ENCODE data around the gene TSPAN3.

TSPAN3 gene

DNA sequence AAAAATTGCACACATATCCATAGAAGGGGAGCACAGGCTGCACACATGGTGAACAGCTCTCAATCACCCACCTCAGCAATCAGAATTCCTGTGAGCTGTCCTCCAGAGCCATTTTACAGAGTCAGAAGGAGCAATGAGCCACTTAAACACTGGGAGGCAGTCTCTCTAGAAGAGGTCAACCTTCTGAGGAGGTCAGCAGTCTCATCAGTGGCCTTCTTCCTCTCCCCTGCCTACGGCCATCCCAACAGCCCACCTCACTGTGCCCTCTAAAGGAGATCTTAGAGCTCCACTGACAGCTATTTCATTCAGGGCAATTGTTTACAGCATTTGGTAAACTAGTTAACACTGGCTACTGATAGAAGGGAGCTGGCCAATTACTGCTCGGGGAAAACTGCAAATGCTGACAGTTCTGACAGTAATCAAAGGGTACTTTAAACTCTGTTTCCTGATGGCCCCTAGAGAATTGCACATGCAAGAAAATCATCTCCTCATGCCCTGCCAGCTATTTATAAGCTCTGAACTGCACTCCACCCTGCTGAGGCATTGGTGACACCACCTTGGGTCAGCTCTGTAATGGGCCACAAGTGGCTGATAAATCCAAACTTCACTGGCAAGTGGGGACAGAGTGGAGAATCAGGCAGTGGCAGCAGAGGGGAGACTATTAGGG, 42.1 kb upstream of the TSPAN3 start:
- Histone ChIP-seq H3K27ac (ENCODE audit: low read depth, low read length) (no peak overlapping the region), H4K5ac (ENCODE audit: low read length) (no peak overlapping the region), H3K27me3 (ENCODE audit: insufficient read depth, low read length, poor library complexity) (no peaks in the 10 kb centered on the region), H3K4me2 (ENCODE audit: low read length) (no peak overlapping the region), H2BK15ac (replicated peaks; ENCODE audit: low read depth) (no peak overlapping the region), H3K23ac (ENCODE audit: low read length) (no peak overlapping the region), H3K56ac (ENCODE audit: low read length) (no peak overlapping the region), H2AK5ac (ENCODE audit: low read length) (no peak overlapping the region), H4K8ac (ENCODE audit: low read depth, low read length) (no peak overlapping the region), H3K4me3 (ENCODE audit: low read length) (no peak overlapping the region), H3K36me3 (ENCODE audit: control insufficient read depth, insufficient read depth, low read length) (no peaks in the 10 kb centered on the region), H3K79me2 (ENCODE audit: control insufficient read depth, insufficient read depth, low read length) (no peaks in the 10 kb centered on the region), H3K9ac (ENCODE audit: low read length) (no peak overlapping the region), H3K4me1 (ENCODE audit: control insufficient read depth, low read depth, low read length) (no peaks in the 10 kb centered on the region), H3K18ac (ENCODE audit: low read length) (no peak overlapping the region), H3K79me1 (ENCODE audit: low read length) (no peaks in the 10 kb centered on the region), H3K4ac (ENCODE audit: low read depth, low read length) (no peak overlapping the region), H2BK120ac (ENCODE audit: low read depth, low read length) (no peak overlapping the region), H2BK5ac (ENCODE audit: low read length) (no peak overlapping the region)
- no CpG with 5 or more reads among the region's 2 CpGs for WGBS (ENCODE audit: extremely low coverage, insufficient coverage, low lambda C conversion rate)
- peak; percentile 58 for DNase-seq

DNA sequence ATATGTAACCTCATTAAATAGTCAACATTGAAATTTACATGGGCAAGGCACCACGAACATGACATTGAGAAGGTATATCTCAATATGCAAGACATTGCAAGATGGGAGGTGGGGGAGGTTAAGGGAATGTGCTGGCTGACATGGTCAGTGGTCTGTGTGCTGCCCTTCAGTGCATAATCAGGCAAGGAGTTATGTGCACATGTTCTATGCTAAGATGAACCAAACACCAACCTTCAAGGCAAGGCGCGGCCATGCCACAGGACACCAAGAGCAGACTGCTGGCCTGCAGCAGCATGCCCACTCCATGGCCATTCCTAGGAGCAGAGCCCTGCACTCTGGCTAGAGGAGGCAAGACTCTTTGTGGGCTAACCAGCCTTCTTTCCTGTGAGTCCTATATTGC, 40.9 kb upstream of the TSPAN3 start:
- Histone ChIP-seq H3K4me1 (ENCODE audit: control insufficient read depth, low read depth, low read length) (no peaks in the 10 kb centered on the region), H4K8ac (ENCODE audit: low read depth, low read length) (no peak overlapping the region), H3K23ac (ENCODE audit: low read length) (no peak overlapping the region), H3K27me3 (ENCODE audit: insufficient read depth, low read length, poor library complexity) (no peaks in the 10 kb centered on the region), H2BK15ac (replicated peaks; ENCODE audit: low read depth) (no peak overlapping the region), H2BK120ac (ENCODE audit: low read depth, low read length) (no peak overlapping the region), H3K4ac (ENCODE audit: low read depth, low read length) (no peak overlapping the region), H3K79me2 (ENCODE audit: control insufficient read depth, insufficient read depth, low read length) (no peaks in the 10 kb centered on the region), H3K4me2 (ENCODE audit: low read length) (no peak overlapping the region), H3K9ac (ENCODE audit: low read length) (no peak overlapping the region), H3K36me3 (ENCODE audit: control insufficient read depth, insufficient read depth, low read length) (no peaks in the 10 kb centered on the region), H2AK5ac (ENCODE audit: low read length) (no peak overlapping the region), H3K4me3 (ENCODE audit: low read length) (no peak overlapping the region), H4K5ac (ENCODE audit: low read length) (no peak overlapping the region), H2BK5ac (ENCODE audit: low read length) (no peak overlapping the region), H3K56ac (ENCODE audit: low read length) (no peak overlapping the region), H3K18ac (ENCODE audit: low read length) (no peak overlapping the region), H3K27ac (ENCODE audit: low read depth, low read length) (no peak overlapping the region), H3K79me1 (ENCODE audit: low read length) (no peaks in the 10 kb centered on the region)
- WGBS (ENCODE audit: extremely low coverage, insufficient coverage, low lambda C conversion rate), result no CpG with 5 or more reads among the region's 3 CpGs
- DNase-seq, result no peak

DNA sequence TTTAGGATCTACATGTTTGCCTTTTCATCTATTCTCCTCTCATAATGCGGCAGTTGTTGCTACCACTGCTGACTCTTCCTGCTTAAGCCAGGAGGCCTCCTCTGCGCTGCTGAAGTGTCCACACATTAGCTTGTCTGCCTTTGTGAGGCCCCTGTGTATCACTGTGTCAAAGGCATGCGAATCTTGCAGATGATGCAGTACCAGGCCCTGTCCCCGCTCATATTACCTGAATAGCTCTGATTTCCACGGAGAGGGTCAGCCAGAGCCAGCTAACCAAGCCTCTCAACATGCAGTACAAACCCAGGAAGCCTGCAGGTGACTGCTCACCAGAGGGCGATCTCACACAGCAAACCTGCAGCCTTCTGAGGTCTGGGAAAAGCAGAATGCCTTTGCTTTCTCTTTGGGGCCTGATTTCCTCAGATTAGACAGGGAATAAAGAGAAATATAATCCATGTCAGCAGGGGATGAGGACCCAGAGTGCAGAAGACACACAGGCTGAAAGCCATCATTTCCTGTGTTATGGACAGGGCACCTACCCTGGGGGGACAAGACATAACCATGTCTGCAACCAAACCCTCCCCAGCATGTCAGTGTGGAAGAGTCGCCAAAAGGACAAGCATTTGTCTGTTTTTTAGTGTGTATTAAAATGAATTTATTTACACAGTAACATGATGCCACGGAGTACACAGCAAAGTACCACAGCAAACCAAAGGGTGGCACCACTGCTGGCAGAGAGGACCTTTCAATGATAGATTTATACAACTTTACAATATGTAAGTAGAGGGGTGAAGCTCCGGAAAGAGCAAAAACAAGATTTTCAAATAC, 36.8 kb upstream of the TSPAN3 start:
- Histone ChIP-seq H3K4me3 (ENCODE audit: low read length) (no peak overlapping the region), H3K4me1 (ENCODE audit: control insufficient read depth, low read depth, low read length) (no peaks in the 10 kb centered on the region), H4K5ac (ENCODE audit: low read length) (no peak overlapping the region), H3K27ac (ENCODE audit: low read depth, low read length) (no peak overlapping the region), H3K9ac (ENCODE audit: low read length) (no peak overlapping the region), H3K27me3 (ENCODE audit: insufficient read depth, low read length, poor library complexity) (no peaks in the 10 kb centered on the region), H3K79me1 (ENCODE audit: low read length) (no peaks in the 10 kb centered on the region), H3K36me3 (ENCODE audit: control insufficient read depth, insufficient read depth, low read length) (no peaks in the 10 kb centered on the region), H2BK120ac (ENCODE audit: low read depth, low read length) (no peak overlapping the region), H2BK5ac (ENCODE audit: low read length) (no peak overlapping the region), H3K23ac (ENCODE audit: low read length) (no peak overlapping the region), H4K8ac (ENCODE audit: low read depth, low read length) (no peak overlapping the region), H2AK5ac (ENCODE audit: low read length) (no peak overlapping the region), H3K79me2 (ENCODE audit: control insufficient read depth, insufficient read depth, low read length) (no peaks in the 10 kb centered on the region), H2BK15ac (replicated peaks; ENCODE audit: low read depth) (no peak overlapping the region), H3K4ac (ENCODE audit: low read depth, low read length) (no peak overlapping the region), H3K56ac (ENCODE audit: low read length) (no peak overlapping the region), H3K18ac (ENCODE audit: low read length) (no peak overlapping the region), H3K4me2 (ENCODE audit: low read length) (no peak overlapping the region)
- DNase-seq, result peak; percentile 74
- no CpG with 5 or more reads among the region's 9 CpGs for WGBS (ENCODE audit: extremely low coverage, insufficient coverage, low lambda C conversion rate)

DNA sequence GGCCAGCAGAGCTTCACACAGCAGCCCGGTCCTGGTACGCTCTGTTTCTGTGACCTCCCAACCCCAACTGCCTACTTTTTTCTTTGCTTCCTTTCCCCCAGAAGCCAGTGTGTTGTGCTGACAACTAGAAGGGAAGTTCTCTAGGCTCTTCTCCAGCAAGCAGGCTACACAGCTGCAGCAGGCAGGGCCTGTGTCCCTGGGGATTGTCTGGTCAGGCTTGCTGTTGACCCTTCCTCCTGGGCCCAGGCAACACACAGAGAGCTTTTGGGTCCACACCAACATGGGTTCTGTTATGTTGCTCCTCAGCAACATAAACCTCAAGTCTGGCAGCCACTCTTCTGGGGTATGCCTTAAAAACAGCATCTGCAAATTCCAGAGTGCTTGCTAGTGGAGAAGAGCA, 36.2 kb upstream of the TSPAN3 start:
- no peak overlapping the region for H3K4ac ChIP-seq (ENCODE audit: low read depth, low read length)
- no peaks in the 10 kb centered on the region for H3K79me2 ChIP-seq (ENCODE audit: control insufficient read depth, insufficient read depth, low read length)
- H2AK5ac ChIP-seq (ENCODE audit: low read length), result no peak overlapping the region
- H3K23ac ChIP-seq (ENCODE audit: low read length), result no peak overlapping the region
- no peak overlapping the region for H2BK120ac ChIP-seq (ENCODE audit: low read depth, low read length)
- no peak overlapping the region for H3K9ac ChIP-seq (ENCODE audit: low read length)
- DNase-seq, result no peak
- WGBS (ENCODE audit: extremely low coverage, insufficient coverage, low lambda C conversion rate), result no CpG with 5 or more reads among the region's 2 CpGs
- no peak overlapping the region for H2BK5ac ChIP-seq (ENCODE audit: low read length)
- no peak overlapping the region for H3K4me2 ChIP-seq (ENCODE audit: low read length)
- H3K27ac ChIP-seq (ENCODE audit: low read depth, low read length), result no peak overlapping the region
- no peak overlapping the region for H3K4me3 ChIP-seq (ENCODE audit: low read length)
- no peaks in the 10 kb centered on the region for H3K4me1 ChIP-seq (ENCODE audit: control insufficient read depth, low read depth, low read length)
- no peaks in the 10 kb centered on the region for H3K27me3 ChIP-seq (ENCODE audit: insufficient read depth, low read length, poor library complexity)
- no peak overlapping the region for H2BK15ac ChIP-seq (replicated peaks; ENCODE audit: low read depth)
- no peak overlapping the region for H3K18ac ChIP-seq (ENCODE audit: low read length)
- no peak overlapping the region for H4K8ac ChIP-seq (ENCODE audit: low read depth, low read length)
- H3K56ac ChIP-seq (ENCODE audit: low read length), result no peak overlapping the region
- no peaks in the 10 kb centered on the region for H3K36me3 ChIP-seq (ENCODE audit: control insufficient read depth, insufficient read depth, low read length)
- H4K5ac ChIP-seq (ENCODE audit: low read length), result no peak overlapping the region
- H3K79me1 ChIP-seq (ENCODE audit: low read length), result no peaks in the 10 kb centered on the region

DNA sequence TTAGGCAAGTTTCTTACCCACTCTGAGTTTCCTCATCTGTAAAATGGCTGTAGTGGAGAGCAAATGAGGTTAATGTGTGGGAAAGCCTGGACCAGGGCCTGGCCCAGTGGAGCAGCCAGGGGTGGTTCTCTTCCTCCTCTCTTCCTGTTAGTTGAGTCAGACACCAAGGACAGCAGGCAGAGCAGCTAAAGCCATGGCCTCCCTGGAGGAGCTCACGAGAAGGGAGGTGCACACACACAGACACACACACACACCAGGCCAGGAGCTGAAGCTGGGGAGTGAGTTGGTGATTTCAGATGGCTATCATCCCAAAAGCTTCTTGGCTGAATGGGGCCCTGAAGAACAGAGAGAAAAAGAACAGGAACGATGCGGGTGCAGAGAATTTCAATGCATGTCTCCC, 33.2 kb upstream of the TSPAN3 start:
- no peaks in the 10 kb centered on the region for H3K79me2 ChIP-seq (ENCODE audit: control insufficient read depth, insufficient read depth, low read length)
- no peaks in the 10 kb centered on the region for H3K27me3 ChIP-seq (ENCODE audit: insufficient read depth, low read length, poor library complexity)
- no peak overlapping the region for H3K4me3 ChIP-seq (ENCODE audit: low read length)
- H2BK5ac ChIP-seq (ENCODE audit: low read length), result no peak overlapping the region
- H3K4me2 ChIP-seq (ENCODE audit: low read length), result no peak overlapping the region
- H3K56ac ChIP-seq (ENCODE audit: low read length), result no peak overlapping the region
- no peak overlapping the region for H2AK5ac ChIP-seq (ENCODE audit: low read length)
- no peak overlapping the region for H3K4ac ChIP-seq (ENCODE audit: low read depth, low read length)
- no peaks in the 10 kb centered on the region for H3K36me3 ChIP-seq (ENCODE audit: control insufficient read depth, insufficient read depth, low read length)
- DNase-seq, result no peak
- H3K27ac ChIP-seq (ENCODE audit: low read depth, low read length), result no peak overlapping the region
- no peaks in the 10 kb centered on the region for H3K79me1 ChIP-seq (ENCODE audit: low read length)
- no peak overlapping the region for H4K5ac ChIP-seq (ENCODE audit: low read length)
- no peak overlapping the region for H3K23ac ChIP-seq (ENCODE audit: low read length)
- no peak overlapping the region for H4K8ac ChIP-seq (ENCODE audit: low read depth, low read length)
- no peak overlapping the region for H3K18ac ChIP-seq (ENCODE audit: low read length)
- H3K9ac ChIP-seq (ENCODE audit: low read length), result no peak overlapping the region
- WGBS (ENCODE audit: extremely low coverage, insufficient coverage, low lambda C conversion rate), result no CpG with 5 or more reads among the region's 3 CpGs
- no peak overlapping the region for H2BK120ac ChIP-seq (ENCODE audit: low read depth, low read length)
- H2BK15ac ChIP-seq (replicated peaks; ENCODE audit: low read depth), result no peak overlapping the region
- no peaks in the 10 kb centered on the region for H3K4me1 ChIP-seq (ENCODE audit: control insufficient read depth, low read depth, low read length)

Measured in mesendoderm (in vitro differentiated cells).